HEK293 (cell line): ENCODE data around the gene TMEM187.
A peak's percentile ranks its signal among the peaks of the same experiment; 100 is the strongest.
"Not testable (repeated sequence)": the region's sequence is repeated elsewhere in the genome, so short reads cannot be mapped to it uniquely, and the experiment has no call there.

Experiments used
- CTCF ChIA-PET: fragments of 350-600 bp; formaldehyde crosslinking; extraction: SDS; loops from one replicate; lab custom pipeline; 2021; ENCODE audit warnings: antibody characterized with exemption; lab: Yijun Ruan, JAX
- POLR2A ChIA-PET: fragments of 300-600 bp; formaldehyde crosslinking; extraction: SDS; loops from one replicate; lab custom pipeline; 2020; ENCODE audit warnings: antibody characterized with exemption, inconsistent platforms; lab: Yijun Ruan, JAX
- H3K27ac ChIP-seq: fragments of 200-500 bp; sonication (Bioruptor generic); 2 replicates; pipeline ENCODE4 v1.5.1; 2014; ENCODE audit warnings: low read depth, low read length, control low read depth, inconsistent platforms; ENCODE audit errors: extremely low read depth
- H3K36me3 ChIP-seq, 2 experiments: fragments of 200-500 bp in 1 of 2; sonication (Bioruptor generic) in 1 of 2; 1 replicate in 1 of 2; 2 replicates in 1 of 2; pipeline ENCODE4 v1.5.1; 2014 to 2017; ENCODE audit warnings: inconsistent platforms in 2 of 2, low read length in 2 of 2; ENCODE audit not compliant: control insufficient read depth in 2 of 2, insufficient read depth in 1 of 2
- H3K4me1 ChIP-seq: fragments of 200-500 bp; sonication (Bioruptor generic); 2 replicates; pipeline ENCODE4 v1.5.1; 2014; ENCODE audit warnings: mild to moderate bottlenecking, low read length, inconsistent platforms; ENCODE audit not compliant: control insufficient read depth, insufficient read depth
- H3K4me3 ChIP-seq: 2 replicates; pipeline ENCODE4 v1.5.1; 2011; ENCODE audit warnings: low read depth, mild to moderate bottlenecking, control low read depth, low read length, moderate library complexity
- H3K9me3 ChIP-seq: fragments of 200-500 bp; sonication (Bioruptor generic); 2 replicates; pipeline ENCODE4 v1.5.1; 2014; ENCODE audit warnings: low read depth, low read length, inconsistent platforms; ENCODE audit not compliant: control insufficient read depth, insufficient read depth
- ELK4 ChIP-seq: IDR thresholded peaks from 2 replicates; pipeline ENCODE4 v1.6.1; 2011; ENCODE audit warnings: mild to moderate bottlenecking, low read depth, low read length, borderline replicate concordance
- IKZF3 ChIP-seq: fragments of 450-650 bp; IDR thresholded peaks from 2 replicates; pipeline ENCODE4 v1.5.0; 2018; ENCODE audit warnings: missing biosample characterization, mild to moderate bottlenecking, missing genetic modification characterization, moderate library complexity
- SCRT2 ChIP-seq: fragments of 450-650 bp; formaldehyde crosslinking; IDR thresholded peaks from 2 replicates; pipeline ENCODE4 v1.5.1; 2016; ENCODE audit warnings: missing biosample characterization, missing genetic modification characterization
- SP2 ChIP-seq: fragments of 450-650 bp; formaldehyde crosslinking; IDR thresholded peaks from 2 replicates; pipeline ENCODE4 v1.5.1; 2016; ENCODE audit warnings: missing biosample characterization, missing genetic modification characterization
- ZFHX2 ChIP-seq: fragments of 450-650 bp; formaldehyde crosslinking; conservative IDR thresholded peaks from 2 replicates; pipeline ENCODE4 v1.5.1; 2016; ENCODE audit warnings: missing biosample characterization, missing genetic modification characterization
- ZFP69B ChIP-seq: fragments of 450-650 bp; formaldehyde crosslinking; IDR thresholded peaks from 2 replicates; pipeline ENCODE4 v1.5.1; 2016; ENCODE audit warnings: missing biosample characterization, missing genetic modification characterization
- ZNF140 ChIP-seq: fragments of 450-650 bp; formaldehyde crosslinking; IDR thresholded peaks from 2 replicates; pipeline ENCODE4 v1.5.1; 2016; ENCODE audit warnings: missing biosample characterization, missing genetic modification characterization
- ZNF157 ChIP-seq: fragments of 450-650 bp; formaldehyde crosslinking; IDR thresholded peaks from 2 replicates; pipeline ENCODE4 v1.5.1; 2016; ENCODE audit warnings: missing biosample characterization, missing genetic modification characterization
- ZNF16 ChIP-seq: fragments of 450-650 bp; formaldehyde crosslinking; IDR thresholded peaks from 2 replicates; pipeline ENCODE4 v1.5.1; 2016; ENCODE audit warnings: low read depth, missing biosample characterization, missing genetic modification characterization
- ZNF175 ChIP-seq: fragments of 450-650 bp; formaldehyde crosslinking; IDR thresholded peaks from 2 replicates; pipeline ENCODE4 v1.5.1; 2016; ENCODE audit warnings: missing biosample characterization, missing genetic modification characterization
- ZNF211 ChIP-seq: fragments of 450-650 bp; formaldehyde crosslinking; IDR thresholded peaks from 2 replicates; pipeline ENCODE4 v1.5.1; 2016; ENCODE audit warnings: low read depth, missing biosample characterization, missing genetic modification characterization
- ZNF23 ChIP-seq: fragments of 450-650 bp; formaldehyde crosslinking; IDR thresholded peaks from 2 replicates; pipeline ENCODE4 v1.5.1; 2016; ENCODE audit warnings: missing biosample characterization, missing genetic modification characterization, borderline replicate concordance
- ZNF416 ChIP-seq: fragments of 450-650 bp; formaldehyde crosslinking; IDR thresholded peaks from 2 replicates; pipeline ENCODE4 v1.5.1; 2016; ENCODE audit warnings: missing biosample characterization, missing genetic modification characterization
- ZNF423 ChIP-seq: fragments of 450-650 bp; formaldehyde crosslinking; IDR thresholded peaks from 2 replicates; pipeline ENCODE4 v1.5.1; 2016; ENCODE audit warnings: missing biosample characterization, missing genetic modification characterization
- ZNF449 ChIP-seq: fragments of 450-650 bp; formaldehyde crosslinking; IDR thresholded peaks from 2 replicates; pipeline ENCODE4 v1.5.1; 2017; ENCODE audit warnings: missing biosample characterization, mild to moderate bottlenecking, missing genetic modification characterization, moderate library complexity
- ZNF513 ChIP-seq: fragments of 450-650 bp; IDR thresholded peaks from 2 replicates; pipeline ENCODE4 v1.5.1; 2018; ENCODE audit warnings: missing biosample characterization, missing genetic modification characterization
- ZNF623 ChIP-seq: fragments of 450-650 bp; formaldehyde crosslinking; IDR thresholded peaks from 2 replicates; pipeline ENCODE4 v1.5.1; 2016; ENCODE audit warnings: missing biosample characterization, missing genetic modification characterization
- ZNF692 ChIP-seq: fragments of 450-650 bp; formaldehyde crosslinking; IDR thresholded peaks from 2 replicates; pipeline ENCODE4 v1.5.1; 2016; ENCODE audit warnings: missing biosample characterization, missing genetic modification characterization
- ZNF707 ChIP-seq: fragments of 450-650 bp; formaldehyde crosslinking; IDR thresholded peaks from 2 replicates; pipeline ENCODE4 v1.5.1; 2016; ENCODE audit warnings: missing biosample characterization, missing genetic modification characterization
- ZNF777 ChIP-seq: fragments of 450-650 bp; formaldehyde crosslinking; IDR thresholded peaks from 2 replicates; pipeline ENCODE4 v1.5.1; 2017; ENCODE audit warnings: missing biosample characterization, missing genetic modification characterization, borderline replicate concordance
- ZNF843 ChIP-seq: fragments of 450-650 bp; formaldehyde crosslinking; IDR thresholded peaks from 2 replicates; pipeline ENCODE4 v1.5.1; 2016; ENCODE audit warnings: missing biosample characterization, missing genetic modification characterization
- ZSCAN18 ChIP-seq: fragments of 450-650 bp; formaldehyde crosslinking; IDR thresholded peaks from 2 replicates; pipeline ENCODE4 v1.5.1; 2016; ENCODE audit warnings: missing biosample characterization, missing genetic modification characterization

TMEM187 gene

GRCh38 chrX:153974726-153975286 is 2.3 kb downstream of the TMEM187 start:
- TF ChIP-seq ZFP69B = peak; percentile 53; the same call in 1 of the 2 replicates
- TF ChIP-seq ZNF692 (tag by site-specific recombination) = peak; percentile 61
- no peak for TF ChIP-seq IKZF3 (tag by site-specific recombination)
- TF ChIP-seq, all 188 proteins: peak for 2
- Histone ChIP-seq H3K36me3 (no peaks in the 10 kb centered on the region), H3K9me3 (no peaks in the 10 kb centered on the region), H3K4me1 (peaks cover 6% of the 10 kb centered on the region; the same call in 1 of the 2 replicates), H3K27ac (no peak overlapping the region), H3K4me3 (no peak overlapping the region)
- POLR2A ChIA-PET = interaction anchor here (1.7 kb wide), 1 partner anchor 46 kb away, joined by 10 read pairs; no protein-coding TSS in a partner anchor
- CTCF ChIA-PET = interaction anchor here (0.6 to 2.2 kb wide), 2 partner anchors 28 to 366 kb away, joined by 5 to 6 read pairs; no protein-coding TSS in a partner anchor

GRCh38 chrX:153980394-153980793 is 7.8 kb downstream of the TMEM187 start:
- H3K9me3 ChIP-seq, H3K4me3 ChIP-seq, H3K36me3 ChIP-seq, H3K27ac ChIP-seq, CTCF ChIA-PET, H3K4me1 ChIP-seq: not testable (repeated sequence)
- POLR2A ChIA-PET = interaction anchor here (0.6 to 1.9 kb wide), 3 partner anchors 8 to 109 kb away, joined by 4 to 9 read pairs (median 8); partner anchors contain the start of genes HCFC1 and TMEM187

GRCh38 chrX:153981231-153981630 is 8.7 kb downstream of the TMEM187 start:
- CTCF ChIA-PET = interaction anchor here (0.7 to 1.1 kb wide), 2 partner anchors 32 to 424 kb away, joined by 3 to 5 read pairs; no protein-coding TSS in a partner anchor
- no peaks in the 10 kb centered on the region for H3K9me3 ChIP-seq
- no peak overlapping the region for H3K27ac ChIP-seq
- H3K4me3 ChIP-seq = no peak overlapping the region
- H3K36me3 ChIP-seq = no peaks in the 10 kb centered on the region
- TF ChIP-seq ZFHX2 (tag by site-specific recombination) = no peak
- no peak for TF ChIP-seq ZNF707 (tag by site-specific recombination)
- TF ChIP-seq SCRT2 = no peak
- TF ChIP-seq ZNF175 (tag by site-specific recombination) = no peak
- no peak for TF ChIP-seq ZNF23 (tag by site-specific recombination)
- TF ChIP-seq ZNF513 (tag by site-specific recombination) = no peak
- TF ChIP-seq ZNF777 = no peak
- TF ChIP-seq ELK4 = no peak
- no peak for TF ChIP-seq ZSCAN18 (tag by site-specific recombination)
- TF ChIP-seq ZNF140 (tag by site-specific recombination) = no peak
- TF ChIP-seq ZNF843 = no peak
- TF ChIP-seq ZNF423 = no peak
- no peak for TF ChIP-seq ZNF211 (tag by site-specific recombination)
- no peak for TF ChIP-seq ZNF157 (tag by site-specific recombination)
- no peak for TF ChIP-seq ZNF416 (tag by site-specific recombination)
- TF ChIP-seq SP2 (tag by site-specific recombination) = no peak
- TF ChIP-seq ZNF449 (tag by site-specific recombination) = no peak
- no peak for TF ChIP-seq ZNF623 (tag by site-specific recombination)
- TF ChIP-seq ZNF16 (tag by site-specific recombination) = no peak
- POLR2A ChIA-PET = interaction anchor here (1.6 to 1.9 kb wide), 2 partner anchors 9 to 10 kb away, joined by 4 to 8 read pairs; partner anchors contain the start of genes HCFC1 and TMEM187
- H3K4me1 ChIP-seq = no peaks in the 10 kb centered on the region
